RCC 7860 (cell line): ENCODE data around the gene SLC39A11.
A peak's percentile ranks its signal among the peaks of the same experiment; 100 is the strongest.
"Not testable (repeated sequence)": the region's sequence is repeated elsewhere in the genome, so short reads cannot be mapped to it uniquely, and the experiment has no call there.

Source experiments
- DNase-seq: peaks from one replicate; pipeline ENCODE4 v3.0.0-alpha.2; 2015; ENCODE audit warnings: low spot score
- FAIRE-seq: peaks from 2 replicates; lab custom pipeline; 2012; peaks lifted over from hg19 to GRCh38; lab: Jason Lieb, UNC

The SLC39A11 gene

GRCh38 chr17:72733619-72734282, 358.7 kb downstream of the SLC39A11 start:
- no peak for DNase-seq
- no peak for FAIRE-seq

GRCh38 chr17:72732893-72733618, 359.4 kb downstream of the SLC39A11 start:
- DNase-seq (no peak), FAIRE-seq (no peak)

GRCh38 chr17:72730077-72730476, 362.4 kb downstream of the SLC39A11 start:
- DNase-seq (peak; percentile 8), FAIRE-seq (no peak)

- FAIRE-seq = no peak
- peak; percentile 43 for DNase-seq
Observed at GRCh38 chr17:72726936-72727335, 365.6 kb downstream of the SLC39A11 start.

- FAIRE-seq = peak; percentile 58
Observed at GRCh38 chr17:72725433-72726068, 366.9 kb downstream of the SLC39A11 start.

GRCh38 chr17:72724267-72724666, 368.2 kb downstream of the SLC39A11 start:
- DNase-seq (no peak), FAIRE-seq (no peak)

More at GRCh38 chr17:72725433-72726068, 366.9 kb downstream of the SLC39A11 start:
- peak; percentile 73 for DNase-seq

- FAIRE-seq (no peak), DNase-seq (no peak)
Observed at GRCh38 chr17:72723711-72724110, 368.8 kb downstream of the SLC39A11 start.

GRCh38 chr17:72720494-72720825, 372.0 kb downstream of the SLC39A11 start:
- FAIRE-seq = no peak
- DNase-seq = no peak

GRCh38 chr17:72719578-72720493, 372.7 kb downstream of the SLC39A11 start:
- no peak for FAIRE-seq
- no peak for DNase-seq

GRCh38 chr17:72719206-72719577, 373.3 kb downstream of the SLC39A11 start:
- FAIRE-seq = no peak

GRCh38 chr17:72717676-72718075, 374.8 kb downstream of the SLC39A11 start:
- FAIRE-seq (peak; percentile 81), DNase-seq (peak; percentile 86)

More at GRCh38 chr17:72719206-72719577, 373.3 kb downstream of the SLC39A11 start:
- no peak for DNase-seq

- DNase-seq (peak; percentile 70), FAIRE-seq (no peak)
Observed at GRCh38 chr17:72717276-72717675, 375.2 kb downstream of the SLC39A11 start.

GRCh38 chr17:72715906-72716572, 376.4 kb downstream of the SLC39A11 start:
- peak; percentile 99 for DNase-seq
- peak; percentile 98 for FAIRE-seq

- DNase-seq (no peak), FAIRE-seq (no peak)
Observed at GRCh38 chr17:72714357-72714966, 378.0 kb downstream of the SLC39A11 start.

GRCh38 chr17:72713701-72714100, 378.8 kb downstream of the SLC39A11 start:
- no peak for FAIRE-seq
- no peak for DNase-seq

GRCh38 chr17:72711521-72712310, 380.8 kb downstream of the SLC39A11 start:
- no peak for DNase-seq
- no peak for FAIRE-seq

GRCh38 chr17:72710834-72711233, 381.7 kb downstream of the SLC39A11 start:
- no peak for FAIRE-seq

GRCh38 chr17:72710202-72710601, 382.3 kb downstream of the SLC39A11 start:
- FAIRE-seq = no peak
- DNase-seq = no peak

More at GRCh38 chr17:72710834-72711233, 381.7 kb downstream of the SLC39A11 start:
- DNase-seq = no peak

- DNase-seq, FAIRE-seq: not testable (repeated sequence)
Observed at GRCh38 chr17:72708682-72709081, 383.8 kb downstream of the SLC39A11 start.
